T-helper 2 cell treated with Interferon-gamma antibody and Interleukin-4, amounts not matched to agents 5 μg/mL and 100 μg/mL, for 36 hours (primary cell): ENCODE data around the gene PRKN.

ENCODE experiments used
- DNase-seq: peaks from one replicate; pipeline ENCODE4 v3.0.0; 2021; ENCODE audit warnings: low spot score
- H3K27ac Mint-ChIP-seq: one replicate; pipeline ENCODE4 v1.8.0; 2021; ENCODE audit warnings: mild to moderate bottlenecking, mixed read lengths
- H3K27me3 Mint-ChIP-seq: one replicate; pipeline ENCODE4 v1.8.0; 2021; ENCODE audit warnings: low read depth, mixed read lengths
- H3K36me3 Mint-ChIP-seq: one replicate; pipeline ENCODE4 v1.8.0; 2021; ENCODE audit warnings: low read depth, mixed read lengths
- H3K4me1 Mint-ChIP-seq: one replicate; pipeline ENCODE4 v1.8.0; 2021; ENCODE audit warnings: low read depth, mixed read lengths
- H3K4me3 Mint-ChIP-seq: one replicate; pipeline ENCODE4 v1.8.0; 2022; ENCODE audit warnings: mild to moderate bottlenecking, moderate library complexity, mixed read lengths
- H3K9me3 Mint-ChIP-seq: one replicate; pipeline ENCODE4 v1.8.0; 2021; ENCODE audit warnings: mixed read lengths

PRKN gene

GRCh38 chr6:161417717-161418462 lies 1309.7 kb downstream of the PRKN start:
- DNase-seq, result no peak

GRCh38 chr6:161415302-161415855 lies 1312.2 kb downstream of the PRKN start:
- Mint-ChIP-seq H3K36me3 (no peaks in the 10 kb centered on the region), H3K9me3 (no peaks in the 10 kb centered on the region), H3K4me1 (no peaks in the 10 kb centered on the region), H3K4me3 (no peak overlapping the region), H3K27me3 (peaks cover 2% of the 10 kb centered on the region), H3K27ac (no peak overlapping the region)
- no peak for DNase-seq

More at GRCh38 chr6:161417717-161418462, 1309.7 kb downstream of the PRKN start:
- Mint-ChIP-seq H3K27ac (no peak overlapping the region), H3K4me3 (no peak overlapping the region), H3K36me3 (no peaks in the 10 kb centered on the region), H3K9me3 (no peaks in the 10 kb centered on the region), H3K27me3 (peaks cover 7% of the 10 kb centered on the region), H3K4me1 (no peaks in the 10 kb centered on the region)

- DNase-seq, result no peak
- Mint-ChIP-seq H3K9me3 (no peaks in the 10 kb centered on the region), H3K27me3 (peaks cover 2% of the 10 kb centered on the region), H3K4me3 (no peak overlapping the region), H3K27ac (no peak overlapping the region), H3K4me1 (no peaks in the 10 kb centered on the region), H3K36me3 (no peaks in the 10 kb centered on the region)
These were observed 1312.9 kb downstream of the PRKN start for GRCh38 chr6:161414707-161415106.

- H3K27me3 Mint-ChIP-seq, result peaks cover 2% of the 10 kb centered on the region
- no peak for DNase-seq
- H3K9me3 Mint-ChIP-seq, result no peaks in the 10 kb centered on the region
- no peaks in the 10 kb centered on the region for H3K4me1 Mint-ChIP-seq
- no peaks in the 10 kb centered on the region for H3K36me3 Mint-ChIP-seq
- no peak overlapping the region for H3K27ac Mint-ChIP-seq
- H3K4me3 Mint-ChIP-seq, result no peak overlapping the region
These were observed 1313.4 kb downstream of the PRKN start for GRCh38 chr6:161414180-161414579.

GRCh38 chr6:161413355-161413771 lies 1314.2 kb downstream of the PRKN start:
- H3K36me3 Mint-ChIP-seq, result no peaks in the 10 kb centered on the region
- H3K4me3 Mint-ChIP-seq, result no peak overlapping the region
- H3K4me1 Mint-ChIP-seq, result no peaks in the 10 kb centered on the region
- no peak for DNase-seq
- H3K27me3 Mint-ChIP-seq, result peaks cover 2% of the 10 kb centered on the region
- no peak overlapping the region for H3K27ac Mint-ChIP-seq
- no peaks in the 10 kb centered on the region for H3K9me3 Mint-ChIP-seq

GRCh38 chr6:161412795-161413194 lies 1314.8 kb downstream of the PRKN start:
- Mint-ChIP-seq H3K36me3 (no peaks in the 10 kb centered on the region), H3K4me1 (no peaks in the 10 kb centered on the region), H3K4me3 (no peak overlapping the region), H3K9me3 (no peaks in the 10 kb centered on the region), H3K27ac (no peak overlapping the region), H3K27me3 (peaks cover 2% of the 10 kb centered on the region)
- DNase-seq, result no peak

GRCh38 chr6:161411265-161411944 lies 1316.2 kb downstream of the PRKN start:
- H3K36me3 Mint-ChIP-seq, result no peaks in the 10 kb centered on the region
- H3K27me3 Mint-ChIP-seq, result peaks cover under 1% of the 10 kb centered on the region
- no peak overlapping the region for H3K4me3 Mint-ChIP-seq
- H3K9me3 Mint-ChIP-seq, result no peaks in the 10 kb centered on the region
- H3K27ac Mint-ChIP-seq, result no peak overlapping the region
- DNase-seq, result no peak
- no peaks in the 10 kb centered on the region for H3K4me1 Mint-ChIP-seq

- no peaks in the 10 kb centered on the region for H3K27me3 Mint-ChIP-seq
- no peak overlapping the region for H3K27ac Mint-ChIP-seq
- no peaks in the 10 kb centered on the region for H3K4me1 Mint-ChIP-seq
- H3K9me3 Mint-ChIP-seq, result no peaks in the 10 kb centered on the region
- H3K36me3 Mint-ChIP-seq, result no peaks in the 10 kb centered on the region
- no peak for DNase-seq
- no peak overlapping the region for H3K4me3 Mint-ChIP-seq
These were observed 1316.8 kb downstream of the PRKN start for GRCh38 chr6:161410736-161411135.

GRCh38 chr6:161410076-161410475 lies 1317.5 kb downstream of the PRKN start:
- Mint-ChIP-seq H3K9me3 (no peaks in the 10 kb centered on the region), H3K27ac (no peak overlapping the region), H3K4me1 (no peaks in the 10 kb centered on the region), H3K36me3 (no peaks in the 10 kb centered on the region), H3K4me3 (no peak overlapping the region), H3K27me3 (no peaks in the 10 kb centered on the region)
- DNase-seq, result no peak

GRCh38 chr6:161409353-161409752 lies 1318.2 kb downstream of the PRKN start:
- H3K27ac Mint-ChIP-seq, result no peak overlapping the region
- DNase-seq, result no peak
- H3K4me1 Mint-ChIP-seq, result no peaks in the 10 kb centered on the region
- H3K36me3 Mint-ChIP-seq, result no peaks in the 10 kb centered on the region
- no peaks in the 10 kb centered on the region for H3K27me3 Mint-ChIP-seq
- H3K4me3 Mint-ChIP-seq, result no peak overlapping the region
- H3K9me3 Mint-ChIP-seq, result no peaks in the 10 kb centered on the region

GRCh38 chr6:161408041-161408440 lies 1319.5 kb downstream of the PRKN start:
- H3K9me3 Mint-ChIP-seq, result no peaks in the 10 kb centered on the region
- no peaks in the 10 kb centered on the region for H3K36me3 Mint-ChIP-seq
- DNase-seq, result no peak
- no peaks in the 10 kb centered on the region for H3K4me1 Mint-ChIP-seq
- no peak overlapping the region for H3K4me3 Mint-ChIP-seq
- no peaks in the 10 kb centered on the region for H3K27me3 Mint-ChIP-seq
- no peak overlapping the region for H3K27ac Mint-ChIP-seq

GRCh38 chr6:161407581-161407980 lies 1320.0 kb downstream of the PRKN start:
- no peaks in the 10 kb centered on the region for H3K9me3 Mint-ChIP-seq
- no peaks in the 10 kb centered on the region for H3K36me3 Mint-ChIP-seq
- no peaks in the 10 kb centered on the region for H3K27me3 Mint-ChIP-seq
- no peaks in the 10 kb centered on the region for H3K4me1 Mint-ChIP-seq
- H3K4me3 Mint-ChIP-seq, result no peak overlapping the region
- no peak overlapping the region for H3K27ac Mint-ChIP-seq
- DNase-seq, result no peak

GRCh38 chr6:161407115-161407514 lies 1320.5 kb downstream of the PRKN start:
- Mint-ChIP-seq H3K27ac (no peak overlapping the region), H3K9me3 (no peaks in the 10 kb centered on the region), H3K27me3 (no peaks in the 10 kb centered on the region), H3K4me1 (no peaks in the 10 kb centered on the region), H3K4me3 (no peak overlapping the region), H3K36me3 (no peaks in the 10 kb centered on the region)
- DNase-seq, result no peak

- H3K36me3 Mint-ChIP-seq, result no peaks in the 10 kb centered on the region
- H3K4me1 Mint-ChIP-seq, result no peaks in the 10 kb centered on the region
- no peaks in the 10 kb centered on the region for H3K9me3 Mint-ChIP-seq
- no peak overlapping the region for H3K27ac Mint-ChIP-seq
- DNase-seq, result no peak
- H3K27me3 Mint-ChIP-seq, result no peaks in the 10 kb centered on the region
- H3K4me3 Mint-ChIP-seq, result no peak overlapping the region
These were observed 1320.9 kb downstream of the PRKN start for GRCh38 chr6:161406646-161407045.
